ENCODE measurements around the gene STX18. TPM values are rescaled to one million over a fixed set of nuclear protein-coding genes. Genes with fewer than 3 reads are reported as not detected.
A peak's percentile ranks its signal among the peaks of the same experiment; 100 is the strongest.

The STX18 gene
- total and polyA plus RNA-seq, 2 donors from 2014 or later, result 37.2 to 66.8 TPM

GRCh38 chr4:4388311-4388790 lies 153.5 kb downstream of the STX18 start:
- H3K4me3 ChIP-seq (ENCODE audit: low read length in 3 of 3), result no peak overlapping the region
- H3K4me1 ChIP-seq (ENCODE audit: control insufficient read depth in 2 of 3, insufficient read depth in 2 of 3, low read depth in 1 of 3, low read length in 3 of 3), result peaks cover 0 to 3% (median 0%) of the 10 kb centered on the region in 3 donors
- no peaks in the 10 kb centered on the region for H3K9me3 ChIP-seq (ENCODE audit: control insufficient read depth in 2 of 3, insufficient read depth in 1 of 3, low read length in 3 of 3)
- no peak overlapping the region for H3K9ac ChIP-seq (ENCODE audit: low read length in 3 of 3)
- FAIRE-seq (no peak), DNase-seq (no peak)
- no peaks in the 10 kb centered on the region for H3K36me3 ChIP-seq (ENCODE audit: control insufficient read depth in 2 of 3, insufficient read depth in 3 of 3, low read length in 3 of 3)
- intact Hi-C loops (cut with DNase I), result no loop called here
- H3K27me3 ChIP-seq (ENCODE audit: control insufficient read depth, insufficient read depth, low read length), result peaks cover 15% of the 10 kb centered on the region
- H3K27ac ChIP-seq (ENCODE audit: low read depth in 2 of 2, low read length in 2 of 2), result no peak overlapping the region
- TF ChIP-seq CTCF (IDR thresholded peaks at IDR 0.05; ENCODE audit: borderline replicate concordance, extremely low read depth, insufficient read depth), result no peak

- Histone ChIP-seq H3K4me3 (ENCODE audit: low read length in 3 of 3) (peak overlapping the region in 1 of 3 donors; percentile 35), H3K9me3 (ENCODE audit: control insufficient read depth in 2 of 3, insufficient read depth in 1 of 3, low read length in 3 of 3) (no peaks in the 10 kb centered on the region), H3K9ac (ENCODE audit: low read length in 3 of 3) (no peak overlapping the region), H3K4me1 (ENCODE audit: control insufficient read depth in 2 of 3, insufficient read depth in 2 of 3, low read depth in 1 of 3, low read length in 3 of 3) (peaks cover 0 to 3% (median 0%) of the 10 kb centered on the region in 3 donors), H3K36me3 (ENCODE audit: control insufficient read depth in 2 of 3, insufficient read depth in 3 of 3, low read length in 3 of 3) (no peaks in the 10 kb centered on the region), H3K27me3 (ENCODE audit: control insufficient read depth, insufficient read depth, low read length) (peaks cover 16% of the 10 kb centered on the region), H3K27ac (ENCODE audit: low read depth in 2 of 2, low read length in 2 of 2) (no peak overlapping the region)
- intact Hi-C loops (cut with DNase I), result no loop called here
- FAIRE-seq (no peak), DNase-seq (peak in 3 of 5 donors; percentile 29 to 74 (median 63))
- no peak for TF ChIP-seq CTCF (IDR thresholded peaks at IDR 0.05; ENCODE audit: borderline replicate concordance, extremely low read depth, insufficient read depth)
These were observed 154.1 kb downstream of the STX18 start for GRCh38 chr4:4387531-4388310.

- H3K27me3 ChIP-seq (ENCODE audit: control insufficient read depth, insufficient read depth, low read length), result peaks cover 16% of the 10 kb centered on the region
- no peak within 1 kb of the TSS for H3K9ac ChIP-seq (ENCODE audit: low read length in 3 of 3)
- H3K4me3 ChIP-seq (ENCODE audit: low read length in 3 of 3), result peak within 1 kb of the TSS in 1 of 3 donors; percentile 35
- intact Hi-C loops (cut with DNase I), result no loop called here
- DNase-seq (peak in 4 of 5 donors; percentile 41 to 75 (median 69)), FAIRE-seq (no peak)
- H3K27ac ChIP-seq (ENCODE audit: low read depth in 2 of 2, low read length in 2 of 2), result no peak within 1 kb of the TSS
- no peak for TF ChIP-seq CTCF (IDR thresholded peaks at IDR 0.05; ENCODE audit: borderline replicate concordance, extremely low read depth, insufficient read depth)
- no peaks in the 10 kb centered on the region for H3K9me3 ChIP-seq (ENCODE audit: control insufficient read depth in 2 of 3, insufficient read depth in 1 of 3, low read length in 3 of 3)
- peaks cover 0 to 3% (median 0%) of the 10 kb centered on the region in 3 donors for H3K4me1 ChIP-seq (ENCODE audit: control insufficient read depth in 2 of 3, insufficient read depth in 2 of 3, low read depth in 1 of 3, low read length in 3 of 3)
- no peaks in the 10 kb centered on the region for H3K36me3 ChIP-seq (ENCODE audit: control insufficient read depth in 2 of 3, insufficient read depth in 3 of 3, low read length in 3 of 3)
These were observed 155.0 kb downstream of the STX18 start, which contains the start of gene NSG1 for GRCh38 chr4:4386736-4387392. Gene NSG1 (plus strand): TSS chr4:4387102. CDS start chr4:4387630, 528 bp downstream.
